ENCODE results near the gene PARP14.

Gene PARP14

DNA sequence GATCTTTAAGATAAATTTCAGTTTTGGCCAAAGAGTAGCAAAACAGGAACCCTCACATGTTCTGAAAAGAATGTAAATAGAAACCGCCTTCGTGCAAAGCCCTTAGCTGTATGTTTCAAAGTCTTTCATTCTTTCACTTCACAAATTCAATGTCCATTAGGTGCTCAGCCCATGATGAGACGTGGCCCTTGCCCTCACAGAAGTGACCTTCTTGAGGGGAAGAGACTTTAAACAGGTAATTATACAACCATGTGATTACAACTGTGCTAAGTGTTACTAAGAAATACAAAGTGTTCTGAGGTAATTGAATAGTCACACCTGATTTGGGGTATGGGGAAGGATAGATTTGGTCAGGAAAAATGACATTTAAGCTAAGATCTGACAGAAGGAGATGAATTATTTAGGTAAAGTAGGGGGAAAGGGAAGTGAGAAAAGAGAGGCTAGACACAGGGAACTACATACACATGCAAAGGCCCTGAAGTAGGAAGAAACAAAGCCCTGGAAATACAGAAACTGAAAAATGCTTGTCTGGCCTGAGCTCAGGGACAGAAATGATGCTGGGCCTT lies 93.4 kb downstream of the PARP14 start:
- DNase-seq, result no peak

DNA sequence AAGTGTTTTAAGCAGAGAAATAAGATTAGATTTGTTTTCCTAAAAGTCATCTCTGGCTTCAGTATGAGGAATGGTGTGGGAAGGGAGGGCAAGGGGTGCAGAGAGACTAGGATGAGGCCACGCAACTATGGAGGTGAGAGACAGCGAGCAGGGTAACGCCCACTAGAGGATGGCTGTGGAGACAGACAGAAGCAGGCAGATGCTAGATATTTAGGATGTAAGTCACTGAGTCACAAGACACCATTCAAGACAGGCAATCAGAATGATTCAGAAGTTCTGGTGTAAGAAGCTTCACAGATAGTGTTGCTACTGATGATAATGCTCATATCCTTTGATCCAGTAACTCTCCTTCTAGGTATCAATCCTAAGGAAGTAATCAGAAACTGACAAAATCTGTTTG lies 93.9 kb downstream of the PARP14 start:
- no peak for DNase-seq

DNA sequence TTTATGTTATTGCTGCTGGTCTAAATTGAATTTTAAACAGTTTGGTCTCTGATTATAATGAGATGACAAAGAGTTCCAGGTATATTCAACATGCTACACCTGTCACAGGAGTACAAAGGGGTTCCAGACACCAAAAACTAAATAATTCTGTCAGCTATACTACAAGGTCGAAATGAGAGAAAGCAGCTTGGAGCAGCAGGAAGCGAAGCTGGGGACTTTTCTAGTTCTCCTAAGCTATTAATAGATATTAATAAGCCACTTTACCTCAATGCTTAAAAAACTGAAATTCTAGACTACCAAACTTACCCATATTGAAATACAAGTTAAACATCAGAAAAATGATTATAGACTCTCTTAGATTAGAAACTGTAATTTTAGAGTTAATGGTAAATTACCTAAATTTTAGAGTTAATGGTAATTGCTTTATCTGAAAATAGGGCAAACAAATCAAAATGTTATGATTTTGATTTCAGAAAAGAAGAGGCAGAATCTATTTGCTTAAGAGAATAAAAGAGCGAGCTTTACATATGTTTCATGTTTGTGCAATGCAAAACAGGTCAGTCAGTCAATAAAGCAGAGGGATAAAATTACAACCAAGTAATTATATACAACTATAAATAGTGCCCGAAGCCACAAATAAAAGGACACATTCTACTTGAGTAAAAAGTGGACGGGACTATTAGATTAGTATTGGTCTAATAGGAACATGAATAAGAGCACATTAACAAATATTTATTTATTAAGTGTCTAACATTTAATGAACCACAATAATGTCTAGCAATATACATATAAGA lies 96.2 kb downstream of the PARP14 start:
- no peak for DNase-seq

- DNase-seq, result no peak
Observed at GRCh38 chr3:122777563-122777962, 96.9 kb downstream of the PARP14 start.

All from NCI-H187 (cell line).